HepG2 (cell line): ENCODE measurements around the gene NAPG. TPM values are rescaled to one million over a fixed set of nuclear protein-coding genes. Genes with fewer than 3 reads are reported as not detected.

Experiments
- ATAC-seq: fragments of 200-7000 bp; cut with Tn5 transposase; 3 replicates; pipeline ENCODE4 v1.9.1; 2020; ENCODE audit warnings: mild to moderate bottlenecking, moderate library complexity
- BruUV-seq: library from RNA; stranded (reverse); fragments of 400-500 nt; replicated peaks from 2 replicates; lab custom pipeline; 2021; lab: Mats Ljungman, UMichigan
- CTCF ChIA-PET: fragments of 300-600 bp; formaldehyde crosslinking; extraction: SDS; loops from one replicate; lab custom pipeline; 2021; ENCODE audit warnings: low total read pairs, inconsistent platforms, low intra/inter-chr PET ratio; lab: Yijun Ruan, JAX
- POLR2A ChIA-PET: fragments of 350-600 bp; sonication (Branson Sonifier 250); formaldehyde crosslinking; loops from one replicate; lab custom pipeline; 2020; ENCODE audit warnings: antibody characterized with exemption, inconsistent platforms; lab: Yijun Ruan, JAX
- DNase-seq: peaks from one replicate; pipeline ENCODE4 v3.0.0-alpha.2; 2015; ENCODE audit warnings: low spot score
- FAIRE-seq: peaks from 3 replicates; lab custom pipeline; 2011; peaks lifted over from hg19 to GRCh38; lab: Jason Lieb, UNC
- H2AFZ ChIP-seq: one replicate; pipeline ENCODE4 v1.6.1; 2011; ENCODE audit warnings: low read length, inconsistent platforms
- H3K27ac ChIP-seq: fragments of 300-600 bp; 3 replicates; pipeline ENCODE4 v1.8.0; 2011; ENCODE audit warnings: mixed run types, mild to moderate bottlenecking, mixed read lengths, low read length, inconsistent platforms; ENCODE audit not compliant: insufficient read depth; ENCODE audit errors: extremely low read length
- H3K27me3 ChIP-seq, 2 experiments: fragments of 200-600 bp in 1 of 2; 2 replicates in 1 of 2; 3 replicates in 1 of 2; pipeline versions ENCODE4 v1.6.0 to v1.8.0; 2011; ENCODE audit warnings: low read length in 2 of 2, mild to moderate bottlenecking in 2 of 2, moderate library complexity in 2 of 2, inconsistent platforms in 1 of 2; ENCODE audit not compliant: insufficient read depth in 2 of 2, control insufficient read depth in 1 of 2
- H3K36me3 ChIP-seq, 2 experiments: fragments of 200-600 bp in 1 of 2; replicated peaks in 1 of 2; 2 replicates in 1 of 2; 3 replicates in 1 of 2; pipeline versions ENCODE4 v1.5.1 to v1.8.0; 2011; ENCODE audit warnings: low read length in 2 of 2, inconsistent platforms in 1 of 2; ENCODE audit not compliant: insufficient read depth in 2 of 2, control insufficient read depth in 1 of 2
- H3K4me1 ChIP-seq: 2 replicates; pipeline ENCODE4 v1.5.1; 2012; ENCODE audit warnings: low read length, inconsistent platforms; ENCODE audit not compliant: insufficient read depth
- H3K4me2 ChIP-seq: 2 replicates; pipeline ENCODE4 v1.6.0; 2011; ENCODE audit warnings: low read depth, low read length, inconsistent platforms
- H3K4me3 ChIP-seq, 3 experiments: fragments of 200-600 bp in 1 of 3; sonication (generic), shearing (Covaris generic) in 1 of 3; replicated peaks in 1 of 3; 2 replicates each; pipeline ENCODE4 v1.5.1; 2011 to 2016; ENCODE audit warnings: low read length in 3 of 3, inconsistent platforms in 2 of 3, low read depth in 2 of 3, mild to moderate bottlenecking in 2 of 3, control low read depth in 1 of 3, mixed read lengths in 1 of 3; ENCODE audit not compliant: insufficient read depth in 1 of 3
- H3K79me2 ChIP-seq: one replicate; pipeline ENCODE4 v1.6.1; 2011; ENCODE audit warnings: low read length, inconsistent platforms; ENCODE audit not compliant: insufficient read depth
- H3K9ac ChIP-seq: 2 replicates; pipeline ENCODE4 v1.6.0; 2011; ENCODE audit warnings: mild to moderate bottlenecking, low read depth, low read length, inconsistent platforms; ENCODE audit not compliant: insufficient read depth
- H3K9me3 ChIP-seq: 2 replicates; pipeline ENCODE4 v1.5.1; 2012; ENCODE audit warnings: mild to moderate bottlenecking, low read length
- H4K20me1 ChIP-seq: 2 replicates; pipeline ENCODE4 v1.6.0; 2011; ENCODE audit warnings: inconsistent platforms, mild to moderate bottlenecking, low read length, moderate library complexity; ENCODE audit not compliant: insufficient read depth
- ATF1 ChIP-seq: IDR thresholded peaks from 2 replicates; pipeline ENCODE4 v1.6.1; 2016; ENCODE audit warnings: mild to moderate bottlenecking, control low read depth
- ELF3 ChIP-seq: IDR thresholded peaks from 2 replicates; pipeline ENCODE4 v1.6.1; 2016; ENCODE audit warnings: missing genetic modification reagents, missing compliant biosample characterization
- KAT7 ChIP-seq: IDR thresholded peaks from 2 replicates; pipeline ENCODE4 v1.6.1; 2018; ENCODE audit warnings: borderline replicate concordance, missing compliant biosample characterization
- REPIN1 ChIP-seq: sonication (generic); formaldehyde crosslinking; IDR thresholded peaks from 2 replicates; pipeline ENCODE4 v1.8.0; 2022; ENCODE audit warnings: missing genetic modification reagents, low read depth, mild to moderate bottlenecking, borderline replicate concordance
- SRSF1 ChIP-seq: fragments of 200-400 bp; formaldehyde crosslinking; optimal IDR thresholded peaks from 2 replicates; pipeline ENCODE3; 2017; ENCODE audit warnings: mild to moderate bottlenecking, low read depth, low read length, moderate library complexity
- ZFP62 ChIP-seq: sonication (generic); formaldehyde crosslinking; IDR thresholded peaks from 2 replicates; pipeline ENCODE4 v1.4.0; 2020; ENCODE audit warnings: missing genetic modification reagents
- ZNF629 ChIP-seq: sonication (generic); formaldehyde crosslinking; conservative IDR thresholded peaks from 2 replicates; pipeline ENCODE4 v1.5.0; 2020; ENCODE audit warnings: missing genetic modification reagents
- ZNF775 ChIP-seq: sonication (generic); formaldehyde crosslinking; IDR thresholded peaks from 2 replicates; pipeline ENCODE4 v1.4.0; 2020; ENCODE audit warnings: missing genetic modification reagents, mild to moderate bottlenecking, moderate library complexity, borderline replicate concordance
- WGBS: methylation state at CpG from one replicate; pipeline ENCODE4 v1.1.6; 2017; ENCODE audit warnings: low lambda C conversion rate; 5-methylcytosine and 5-hydroxymethylcytosine counted together
- in situ Hi-C: cut with HindIII; loops from 2 replicates; pipeline ENCODE4 v1.10.0; 2017; ENCODE audit warnings: low pct_unique_long_range_greater_than_20kb; ENCODE audit not compliant: extremely low pct_ligation_motif_present
- intact Hi-C: fragments of 100-400 bp; cut with micrococcal nuclease; formaldehyde crosslinking; loops from one replicate; pipeline ENCODE4 v1.10.0; 2022; ENCODE audit not compliant: unreplicated experiment
- polyA plus RNA-seq, 8 experiments: library from polyadenylated mRNA; depleted of rRNA in 3 of 8; stranded (reverse) in 7 of 8; unstranded in 1 of 8; fragments of >200 nt; fragmentation: Illumina TruSeq in 4 of 8; extraction: Trizol in 4 of 8; gene quantifications; 2 replicates each; pipeline versions ENCODE4 v1.2.1 to v1.2.3, GENCODE V29; 2011 to 2016; ENCODE audit warnings: low read depth in 4 of 8, missing spikeins in 1 of 8, mixed read lengths in 1 of 8; ENCODE audit not compliant: insufficient read depth in 1 of 8
- total RNA-seq, 5 experiments: library from RNA; depleted of rRNA; stranded (reverse); fragments of >200 nt; fragmentation: Illumina TruSeq; extraction: Trizol; gene quantifications; 2 replicates each; pipeline ENCODE4 v1.2.3, GENCODE V29; 2016; ENCODE audit warnings: low read depth in 1 of 5
- TF ChIP-seq, protein P1 (sequence below): IDR thresholded peaks from 2 replicates; pipeline ENCODE4 v1.6.1; 2018; ENCODE audit warnings: missing genetic modification reagents, mild to moderate bottlenecking, missing compliant biosample characterization
- TF ChIP-seq, protein P2 (sequence below): IDR thresholded peaks from 2 replicates; pipeline ENCODE4 v1.4.0; 2020; ENCODE audit warnings: mild to moderate bottlenecking, missing genetic modification reagents
- TF ChIP-seq, protein P3 (sequence below): sonication (generic); formaldehyde crosslinking; IDR thresholded peaks from 2 replicates; pipeline ENCODE4 v1.4.0; 2020; ENCODE audit warnings: mild to moderate bottlenecking, missing genetic modification reagents

NAPG gene
- total and polyA plus RNA-seq, 2 of the 13 experiments (the other 11 are each of a cell fraction or from before 2014, with no cell fraction given), result 19.8 to 34.4 TPM

DNA sequence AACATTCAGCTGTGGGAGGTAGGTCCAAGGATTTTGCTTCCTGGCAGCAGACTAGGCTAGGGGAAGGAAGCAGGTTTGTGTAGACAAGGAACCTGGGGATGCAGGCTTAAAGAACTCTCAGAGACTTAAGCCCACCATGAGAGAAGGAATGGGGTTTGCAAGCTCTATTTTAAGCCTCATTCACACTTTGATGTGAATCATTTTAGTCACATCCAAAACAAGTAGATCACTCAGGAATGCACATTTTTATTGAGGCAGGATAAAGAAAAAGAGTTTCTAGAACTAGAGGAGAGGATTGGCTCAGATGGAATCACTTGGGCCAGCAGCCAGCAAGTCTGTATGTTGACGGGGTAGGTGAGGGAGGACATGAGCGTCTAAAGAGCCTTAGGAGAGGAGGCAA is 3.3 kb upstream of the NAPG start:
- CTCF ChIA-PET, result no interaction called here
- no peak for FAIRE-seq
- H3K9me3 ChIP-seq, result no peaks in the 10 kb centered on the region
- H3K9ac ChIP-seq, result no peak overlapping the region
- intact Hi-C loops (no loop called here), in situ Hi-C loops (loop anchor here (5.0 kb wide), 1 partner anchor 550 kb away; no protein-coding TSS in a partner anchor)
- peaks cover 0 to 4% of the 10 kb centered on the region in 2 experiments; a peak in 2 of 5 replicates for H3K27me3 ChIP-seq
- peaks cover 4% of the 10 kb centered on the region; the same call in 1 of the 2 replicates for H4K20me1 ChIP-seq
- TF ChIP-seq, protein P1, sequence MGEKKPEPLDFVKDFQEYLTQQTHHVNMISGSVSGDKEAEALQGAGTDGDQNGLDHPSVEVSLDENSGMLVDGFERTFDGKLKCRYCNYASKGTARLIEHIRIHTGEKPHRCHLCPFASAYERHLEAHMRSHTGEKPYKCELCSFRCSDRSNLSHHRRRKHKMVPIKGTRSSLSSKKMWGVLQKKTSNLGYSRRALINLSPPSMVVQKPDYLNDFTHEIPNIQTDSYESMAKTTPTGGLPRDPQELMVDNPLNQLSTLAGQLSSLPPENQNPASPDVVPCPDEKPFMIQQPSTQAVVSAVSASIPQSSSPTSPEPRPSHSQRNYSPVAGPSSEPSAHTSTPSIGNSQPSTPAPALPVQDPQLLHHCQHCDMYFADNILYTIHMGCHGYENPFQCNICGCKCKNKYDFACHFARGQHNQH (CRISPR knock-in tag), result no peak
- TF ChIP-seq ZFP62 (CRISPR knock-in tag) (no peak), KAT7 (CRISPR knock-in tag) (no peak), SRSF1 (no peak), ZNF629 (no peak), ATF1 (CRISPR knock-in tag) (no peak), ELF3 (CRISPR knock-in tag) (no peak), REPIN1 (no peak), ZNF775 (CRISPR knock-in tag) (no peak)
- TF ChIP-seq, protein P2, sequence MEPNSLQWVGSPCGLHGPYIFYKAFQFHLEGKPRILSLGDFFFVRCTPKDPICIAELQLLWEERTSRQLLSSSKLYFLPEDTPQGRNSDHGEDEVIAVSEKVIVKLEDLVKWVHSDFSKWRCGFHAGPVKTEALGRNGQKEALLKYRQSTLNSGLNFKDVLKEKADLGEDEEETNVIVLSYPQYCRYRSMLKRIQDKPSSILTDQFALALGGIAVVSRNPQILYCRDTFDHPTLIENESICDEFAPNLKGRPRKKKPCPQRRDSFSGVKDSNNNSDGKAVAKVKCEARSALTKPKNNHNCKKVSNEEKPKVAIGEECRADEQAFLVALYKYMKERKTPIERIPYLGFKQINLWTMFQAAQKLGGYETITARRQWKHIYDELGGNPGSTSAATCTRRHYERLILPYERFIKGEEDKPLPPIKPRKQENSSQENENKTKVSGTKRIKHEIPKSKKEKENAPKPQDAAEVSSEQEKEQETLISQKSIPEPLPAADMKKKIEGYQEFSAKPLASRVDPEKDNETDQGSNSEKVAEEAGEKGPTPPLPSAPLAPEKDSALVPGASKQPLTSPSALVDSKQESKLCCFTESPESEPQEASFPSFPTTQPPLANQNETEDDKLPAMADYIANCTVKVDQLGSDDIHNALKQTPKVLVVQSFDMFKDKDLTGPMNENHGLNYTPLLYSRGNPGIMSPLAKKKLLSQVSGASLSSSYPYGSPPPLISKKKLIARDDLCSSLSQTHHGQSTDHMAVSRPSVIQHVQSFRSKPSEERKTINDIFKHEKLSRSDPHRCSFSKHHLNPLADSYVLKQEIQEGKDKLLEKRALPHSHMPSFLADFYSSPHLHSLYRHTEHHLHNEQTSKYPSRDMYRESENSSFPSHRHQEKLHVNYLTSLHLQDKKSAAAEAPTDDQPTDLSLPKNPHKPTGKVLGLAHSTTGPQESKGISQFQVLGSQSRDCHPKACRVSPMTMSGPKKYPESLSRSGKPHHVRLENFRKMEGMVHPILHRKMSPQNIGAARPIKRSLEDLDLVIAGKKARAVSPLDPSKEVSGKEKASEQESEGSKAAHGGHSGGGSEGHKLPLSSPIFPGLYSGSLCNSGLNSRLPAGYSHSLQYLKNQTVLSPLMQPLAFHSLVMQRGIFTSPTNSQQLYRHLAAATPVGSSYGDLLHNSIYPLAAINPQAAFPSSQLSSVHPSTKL (CRISPR knock-in tag), result no peak
- TF ChIP-seq, protein P3, sequence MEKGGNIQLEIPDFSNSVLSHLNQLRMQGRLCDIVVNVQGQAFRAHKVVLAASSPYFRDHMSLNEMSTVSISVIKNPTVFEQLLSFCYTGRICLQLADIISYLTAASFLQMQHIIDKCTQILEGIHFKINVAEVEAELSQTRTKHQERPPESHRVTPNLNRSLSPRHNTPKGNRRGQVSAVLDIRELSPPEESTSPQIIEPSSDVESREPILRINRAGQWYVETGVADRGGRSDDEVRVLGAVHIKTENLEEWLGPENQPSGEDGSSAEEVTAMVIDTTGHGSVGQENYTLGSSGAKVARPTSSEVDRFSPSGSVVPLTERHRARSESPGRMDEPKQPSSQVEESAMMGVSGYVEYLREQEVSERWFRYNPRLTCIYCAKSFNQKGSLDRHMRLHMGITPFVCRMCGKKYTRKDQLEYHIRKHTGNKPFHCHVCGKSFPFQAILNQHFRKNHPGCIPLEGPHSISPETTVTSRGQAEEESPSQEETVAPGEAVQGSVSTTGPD (CRISPR knock-in tag), result no peak
- H3K36me3 ChIP-seq, result no peaks in the 10 kb centered on the region
- POLR2A ChIA-PET, result no interaction called here
- H3K27ac ChIP-seq, result no peak overlapping the region
- no peak for DNase-seq
- no TSS peak for BruUV-seq
- H3K4me1 ChIP-seq, result peaks cover 39% of the 10 kb centered on the region
- H2AFZ ChIP-seq, result no peak overlapping the region
- no peak for ATAC-seq
- H3K79me2 ChIP-seq, result peaks cover 12% of the 10 kb centered on the region
- no peak overlapping the region for H3K4me2 ChIP-seq
- H3K4me3 ChIP-seq, result no peak overlapping the region
- 78% methylated on average over 2 of the region's 2 CpGs for WGBS
